CD14-positive monocyte (primary cell): ENCODE measurements around the gene ABCC2. TPM values are rescaled to one million over a fixed set of nuclear protein-coding genes. Genes with fewer than 3 reads are reported as not detected.

ENCODE experiments used
- DNase-seq, 3 donors: peaks; one replicate each; pipeline ENCODE4 v3.0.0-alpha.2; 2011 to 2022
- H2AFZ ChIP-seq: 2 replicates; pipeline ENCODE4 v1.6.0; 2012; ENCODE audit warnings: mild to moderate bottlenecking, low read depth, low read length, inconsistent platforms; ENCODE audit not compliant: insufficient read depth, poor library complexity, severe bottlenecking
- H3K27ac ChIP-seq, 2 donors: 1 replicate in 1 of 2; 2 replicates in 1 of 2; pipeline ENCODE4 v1.5.1; 2012 to 2013; ENCODE audit warnings: low read length in 2 of 2, control low read depth in 1 of 2, inconsistent platforms in 1 of 2, low read depth in 1 of 2, mild to moderate bottlenecking in 1 of 2
- H3K27me3 ChIP-seq, 2 donors: one replicate each; pipeline versions ENCODE4 v1.6.0 to v1.6.1; 2011 to 2013; ENCODE audit warnings: low read length in 2 of 2; ENCODE audit not compliant: control insufficient read depth in 2 of 2, insufficient read depth in 2 of 2
- H3K36me3 ChIP-seq, 2 donors: replicated peaks in 1 of 2; 1 replicate in 1 of 2; 2 replicates in 1 of 2; pipeline versions ENCODE4 v1.5.1 to v1.6.1; 2012 to 2013; ENCODE audit warnings: low read length in 2 of 2, control low read depth in 1 of 2, inconsistent platforms in 1 of 2, mild to moderate bottlenecking in 1 of 2; ENCODE audit not compliant: insufficient read depth in 2 of 2, control insufficient read depth in 1 of 2
- H3K4me1 ChIP-seq, 2 donors: 1 replicate in 1 of 2; 2 replicates in 1 of 2; pipeline versions ENCODE4 v1.5.1 to v1.6.1; 2012 to 2013; ENCODE audit warnings: low read length in 2 of 2, control low read depth in 1 of 2, inconsistent platforms in 1 of 2, mild to moderate bottlenecking in 1 of 2, moderate library complexity in 1 of 2; ENCODE audit not compliant: insufficient read depth in 2 of 2, control insufficient read depth in 1 of 2
- H3K4me2 ChIP-seq: replicated peaks from 2 replicates; pipeline ENCODE3; 2012; ENCODE audit warnings: low read length, moderate library complexity, mild to moderate bottlenecking; ENCODE audit not compliant: poor library complexity, severe bottlenecking; ENCODE audit errors: extremely low read depth
- H3K4me3 ChIP-seq, 3 experiments: fragments of 200-600 bp in 1 of 3; sonication (generic) in 1 of 3; replicated peaks in 1 of 3; 1 replicate in 2 of 3; 2 replicates in 1 of 3; pipeline ENCODE4 v1.5.1; 2011 to 2013; ENCODE audit warnings: low read length in 3 of 3, mild to moderate bottlenecking in 3 of 3, control low read depth in 2 of 3, low read depth in 2 of 3, inconsistent platforms in 1 of 3, moderate library complexity in 1 of 3
- H3K79me2 ChIP-seq: 2 replicates; pipeline ENCODE4 v1.6.0; 2012; ENCODE audit warnings: mild to moderate bottlenecking, control low read depth, inconsistent platforms, low read length, moderate library complexity; ENCODE audit not compliant: insufficient read depth
- H3K9ac ChIP-seq: 2 replicates; pipeline ENCODE4 v1.6.0; 2017; ENCODE audit warnings: low read length, mild to moderate bottlenecking; ENCODE audit not compliant: insufficient read depth, poor library complexity, severe bottlenecking
- H3K9me3 ChIP-seq, 2 donors: replicated peaks in 1 of 2; 1 replicate in 1 of 2; 2 replicates in 1 of 2; pipeline versions ENCODE4 v1.5.1 to v1.6.1; 2012 to 2013; ENCODE audit warnings: low read length in 2 of 2, control low read depth in 1 of 2; ENCODE audit not compliant: control insufficient read depth in 1 of 2, insufficient read depth in 1 of 2
- H4K20me1 ChIP-seq: 2 replicates; pipeline ENCODE4 v1.6.0; 2012; ENCODE audit warnings: mild to moderate bottlenecking, low read length, control low read depth, moderate library complexity; ENCODE audit not compliant: insufficient read depth
- H3K27ac Mint-ChIP-seq, 7 donors: one replicate each; pipeline ENCODE4 v1.8.0; 2020; ENCODE audit warnings: mild to moderate bottlenecking in 7 of 7, mixed read lengths in 7 of 7, moderate library complexity in 6 of 7, inconsistent platforms in 2 of 7
- H3K27me3 Mint-ChIP-seq, 3 donors: one replicate each; pipeline ENCODE4 v1.8.0; 2021 to 2022; ENCODE audit warnings: low read depth in 3 of 3, mild to moderate bottlenecking in 3 of 3, mixed read lengths in 3 of 3, moderate library complexity in 3 of 3, inconsistent platforms in 1 of 3
- H3K36me3 Mint-ChIP-seq, 2 donors: one replicate each; pipeline ENCODE4 v1.8.0; 2020; ENCODE audit warnings: mixed read lengths in 2 of 2, inconsistent platforms in 1 of 2, mild to moderate bottlenecking in 1 of 2
- H3K4me1 Mint-ChIP-seq: one replicate; pipeline ENCODE4 v1.8.0; 2020; ENCODE audit warnings: mild to moderate bottlenecking, mixed read lengths
- H3K4me3 Mint-ChIP-seq, 2 donors: one replicate each; pipeline ENCODE4 v1.8.0; 2020; ENCODE audit warnings: mild to moderate bottlenecking in 2 of 2, mixed read lengths in 2 of 2, moderate library complexity in 1 of 2
- H3K9me3 Mint-ChIP-seq, 7 donors: one replicate each; pipeline ENCODE4 v1.8.0; 2020 to 2022; ENCODE audit warnings: mixed read lengths in 7 of 7, mild to moderate bottlenecking in 6 of 7, moderate library complexity in 6 of 7, inconsistent platforms in 2 of 7
- CTCF ChIP-seq: fragments of 200-600 bp; IDR thresholded peaks from one replicate; pipeline ENCODE4 v1.8.0; 2022; ENCODE audit warnings: antibody characterized with exemption, mild to moderate bottlenecking
- WGBS: methylation state at CpG from one replicate; pipeline ENCODE4 v1.1.5; 2013; ENCODE audit warnings: missing lambda C conversion rate; ENCODE audit not compliant: insufficient coverage; 5-methylcytosine and 5-hydroxymethylcytosine counted together
- intact Hi-C, 2 donors: fragments of 100-400 bp; cut with micrococcal nuclease; formaldehyde crosslinking; loops; one replicate each; pipeline versions ENCODE4 v1.15.0 to v1.15.1; 2023
- polyA plus RNA-seq, 3 donors: library from polyadenylated mRNA; depleted of rRNA in 1 of 3; unstranded in 2 of 3; stranded (reverse) in 1 of 3; fragments of 300-500 nt in 2 of 3; fragments of >200 nt in 1 of 3; fragmentation: Illumina TruSeq in 2 of 3; gene quantifications; 1 replicate in 2 of 3; 2 replicates in 1 of 3; pipeline ENCODE4 v1.2.3, GENCODE V29; 2012 to 2021

Gene ABCC2
- polyA plus RNA-seq, 3 donors = 0.09 to 2.7 (median 0.35) TPM

GRCh38 chr10:99758211-99758891, 24.1 kb upstream of the ABCC2 start:
- peaks cover 73 to 86% of the 10 kb centered on the region in 2 donors for H3K36me3 Mint-ChIP-seq

GRCh38 chr10:99760321-99760720, 22.1 kb upstream of the ABCC2 start:
- peak overlapping the region in 2 of 7 donors; percentile 35 to 54 for H3K27ac Mint-ChIP-seq
- no peaks in the 10 kb centered on the region for H3K9me3 ChIP-seq
- H3K79me2 ChIP-seq = no peaks in the 10 kb centered on the region
- WGBS = no CpG with 5 or more reads among the region's 1 CpG
- H2AFZ ChIP-seq = no peak overlapping the region
- no peak for TF ChIP-seq CTCF
- no peak overlapping the region for H3K4me2 ChIP-seq
- no peak for DNase-seq
- H3K27me3 ChIP-seq = no peaks in the 10 kb centered on the region
- no peak overlapping the region for H3K4me3 ChIP-seq
- intact Hi-C loops = no loop called here
- peaks cover 0 to 3% (median 1%) of the 10 kb centered on the region in 3 donors for H3K27me3 Mint-ChIP-seq
- no peak overlapping the region for H3K9ac ChIP-seq
- H3K36me3 Mint-ChIP-seq = peaks cover 57 to 71% of the 10 kb centered on the region in 2 donors
- peaks cover 46 to 54% of the 10 kb centered on the region in 2 donors for H3K36me3 ChIP-seq
- no peaks in the 10 kb centered on the region for H3K4me1 ChIP-seq
- peaks cover 4% of the 10 kb centered on the region for H3K4me1 Mint-ChIP-seq
- H4K20me1 ChIP-seq = no peaks in the 10 kb centered on the region
- no peak overlapping the region for H3K27ac ChIP-seq
- no peak overlapping the region for H3K4me3 Mint-ChIP-seq
- peaks cover 0 to 9% (median 5%) of the 10 kb centered on the region in 7 donors for H3K9me3 Mint-ChIP-seq

More at GRCh38 chr10:99758211-99758891, 24.1 kb upstream of the ABCC2 start:
- Histone ChIP-seq H2AFZ (no peak overlapping the region), H3K4me2 (no peak overlapping the region), H3K4me1 (no peaks in the 10 kb centered on the region), H3K36me3 (peaks cover 66 to 73% of the 10 kb centered on the region in 2 donors), H3K4me3 (no peak overlapping the region), H3K27me3 (no peaks in the 10 kb centered on the region), H3K79me2 (no peaks in the 10 kb centered on the region), H4K20me1 (no peaks in the 10 kb centered on the region), H3K27ac (no peak overlapping the region), H3K9me3 (no peaks in the 10 kb centered on the region), H3K9ac (no peak overlapping the region)
- Mint-ChIP-seq H3K9me3 (peaks cover 0 to 2% (median 0%) of the 10 kb centered on the region in 7 donors), H3K4me1 (peaks cover 2% of the 10 kb centered on the region), H3K27ac (no peak overlapping the region), H3K27me3 (peaks cover 0 to 1% (median 0%) of the 10 kb centered on the region in 3 donors), H3K4me3 (no peak overlapping the region)
- intact Hi-C loops = no loop called here
- TF ChIP-seq CTCF = no peak
- DNase-seq = no peak
- 100% methylated on average over 1 of the region's 2 CpGs for WGBS
